Measurements from ENCODE around the gene ABCB8.

Gene ABCB8

DNA sequence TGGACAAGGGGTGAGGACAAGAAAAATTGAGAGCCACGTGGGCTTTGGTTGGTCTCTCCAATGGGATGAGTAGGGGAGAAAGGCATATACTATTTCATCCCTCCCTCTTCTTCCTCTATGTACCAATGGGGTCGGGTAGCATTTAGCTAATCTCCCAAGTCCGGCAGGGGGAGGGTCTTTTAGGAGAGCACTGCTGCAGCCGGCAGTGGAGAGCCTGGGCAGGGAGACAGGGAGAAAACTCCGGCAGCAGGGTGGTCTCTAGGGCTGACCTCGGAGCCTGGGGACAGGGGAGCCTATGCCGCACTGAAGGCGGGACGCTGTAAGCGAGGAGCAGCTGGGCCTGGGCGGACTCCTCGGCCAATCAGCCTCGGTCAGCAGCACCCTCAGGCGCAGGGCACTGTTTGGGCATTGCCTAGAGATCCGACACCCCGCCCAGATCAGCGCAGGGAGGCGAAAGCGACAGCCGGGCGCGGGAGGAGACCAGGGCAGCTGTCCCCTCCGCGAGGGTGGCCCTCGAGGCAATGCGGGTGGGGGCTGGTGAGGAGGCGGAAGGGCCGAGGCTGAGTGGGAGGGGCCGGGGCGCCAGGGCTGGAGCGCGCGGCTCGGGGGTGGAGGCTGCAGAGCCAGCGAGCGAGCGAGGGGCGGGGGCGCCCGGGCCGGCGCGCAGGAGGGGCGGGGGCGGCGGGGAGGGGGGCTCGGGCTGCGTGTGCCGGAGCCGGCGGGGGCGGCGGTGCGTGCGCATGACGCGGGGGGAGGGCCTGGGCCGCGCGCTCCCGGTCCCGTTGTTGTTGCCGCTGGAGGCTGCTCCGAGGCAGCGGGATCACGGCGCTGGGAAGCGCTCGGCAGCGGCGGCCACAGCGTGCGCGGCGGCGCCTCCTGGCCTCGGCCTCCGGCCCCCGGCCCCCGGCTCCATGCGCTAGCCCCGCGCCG is 57.7 kb downstream of the ABCB8 start, which contains the start of gene AGAP3:
Gene AGAP3 (plus strand): TSS at position 785 of the 930 bp plus-strand sequence. CDS start 267 bp downstream, outside the sequence.
- peak; percentile 88 for DNase-seq (ENCODE audit: low read depth, low spot score)

DNA sequence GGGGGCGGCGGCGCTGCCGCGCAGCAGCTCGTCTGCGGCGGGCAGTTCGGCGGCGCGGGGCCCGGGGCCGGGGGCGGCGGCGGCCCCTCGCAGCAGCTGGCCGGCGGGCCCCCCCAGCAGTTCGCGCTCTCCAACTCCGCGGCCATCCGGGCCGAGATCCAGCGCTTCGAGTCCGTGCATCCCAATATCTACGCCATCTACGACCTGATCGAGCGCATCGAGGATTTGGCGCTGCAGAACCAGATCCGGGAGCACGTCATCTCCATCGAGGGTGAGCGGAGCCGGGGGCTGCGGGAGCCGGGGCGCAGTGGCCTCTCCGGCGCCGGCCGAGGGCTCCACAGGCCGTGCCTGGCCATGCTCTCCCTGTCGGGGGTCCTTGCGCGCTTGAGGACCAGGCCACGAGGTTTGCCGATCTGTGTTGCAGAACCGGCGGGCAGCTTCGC is 58.6 kb downstream of the ABCB8 start:
- peak; percentile 64 for DNase-seq (ENCODE audit: low read depth, low spot score)

DNA sequence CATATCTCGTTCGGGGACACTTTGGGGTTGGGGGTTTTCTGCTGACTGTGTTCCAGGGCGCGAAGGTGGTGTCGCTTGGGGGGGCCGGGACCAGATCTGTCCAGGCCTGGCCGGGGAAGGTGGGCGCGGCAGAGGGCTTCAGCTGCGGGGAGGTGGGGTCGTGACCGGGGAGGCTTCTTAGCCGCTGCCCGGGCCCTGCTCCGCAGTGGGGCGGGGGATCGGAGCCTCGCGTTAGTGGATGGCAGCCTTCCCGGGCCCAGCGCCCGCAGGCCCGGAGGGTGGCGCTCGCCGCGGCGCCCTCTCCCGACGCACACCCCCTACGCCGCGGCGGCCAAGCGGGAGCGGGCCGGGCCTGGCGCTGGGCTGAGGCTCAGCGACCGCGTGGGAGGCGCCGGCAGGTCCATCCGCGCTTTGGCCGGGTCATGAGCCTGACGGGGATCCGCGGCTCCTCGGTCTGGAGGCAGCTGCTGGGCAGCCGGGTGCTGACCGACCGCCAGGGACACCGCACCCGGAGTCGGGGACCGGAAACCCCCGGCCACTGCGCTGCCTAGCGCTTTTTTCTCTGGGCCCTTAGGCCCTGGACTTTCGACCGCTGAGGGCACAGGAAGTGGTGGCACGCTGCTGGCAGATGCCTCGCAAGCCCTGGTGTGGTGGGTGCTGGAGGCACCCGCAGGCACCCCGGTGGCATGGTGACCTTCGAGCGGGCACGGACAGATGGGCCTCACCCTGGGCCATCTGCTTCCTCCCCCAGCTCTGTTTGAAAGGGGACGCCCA is 59.2 kb downstream of the ABCB8 start:
- DNase-seq (ENCODE audit: low read depth, low spot score), result peak; percentile 87

DNA sequence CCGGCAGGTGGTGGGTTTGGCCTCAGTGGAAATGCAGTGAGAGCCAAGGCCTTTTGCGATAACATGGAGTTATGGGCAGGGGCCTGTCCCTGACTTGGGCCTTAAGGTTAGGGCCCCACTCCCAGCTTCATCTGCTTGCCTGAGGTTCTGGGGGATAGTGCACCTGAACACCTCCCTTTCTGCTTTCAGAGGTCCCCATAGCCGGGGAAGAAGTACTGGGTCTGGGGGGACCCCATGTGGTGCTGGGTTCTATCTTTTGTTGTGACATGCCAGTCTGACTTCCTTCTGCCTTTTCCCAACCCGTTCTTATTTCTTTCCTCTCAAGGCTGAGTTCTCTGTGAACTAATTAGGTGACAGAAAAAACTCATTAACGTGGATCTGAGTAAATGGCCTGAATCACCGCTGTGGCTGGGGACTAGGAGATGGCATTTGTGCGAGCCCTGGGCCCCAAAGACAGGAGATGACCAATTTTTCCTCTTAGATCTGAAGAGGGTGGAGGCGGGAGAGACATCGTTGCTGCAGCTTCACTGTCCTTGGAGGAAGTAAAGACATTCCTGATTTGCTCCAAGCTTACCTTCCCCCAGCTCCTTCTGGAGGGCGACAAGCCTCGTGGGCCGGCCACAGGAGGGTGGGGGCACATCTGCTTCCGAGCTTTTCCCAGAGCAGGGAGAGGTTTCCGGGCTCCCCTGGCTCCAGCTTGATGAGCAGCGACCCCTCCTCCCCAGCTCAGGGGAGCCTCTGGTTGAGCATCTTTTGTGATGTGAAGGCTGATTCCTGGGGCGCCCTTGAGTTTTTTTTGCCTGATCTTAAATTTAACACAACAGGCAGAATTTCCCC is 60.0 kb downstream of the ABCB8 start:
- DNase-seq (ENCODE audit: low read depth, low spot score), result peak; percentile 34

DNA sequence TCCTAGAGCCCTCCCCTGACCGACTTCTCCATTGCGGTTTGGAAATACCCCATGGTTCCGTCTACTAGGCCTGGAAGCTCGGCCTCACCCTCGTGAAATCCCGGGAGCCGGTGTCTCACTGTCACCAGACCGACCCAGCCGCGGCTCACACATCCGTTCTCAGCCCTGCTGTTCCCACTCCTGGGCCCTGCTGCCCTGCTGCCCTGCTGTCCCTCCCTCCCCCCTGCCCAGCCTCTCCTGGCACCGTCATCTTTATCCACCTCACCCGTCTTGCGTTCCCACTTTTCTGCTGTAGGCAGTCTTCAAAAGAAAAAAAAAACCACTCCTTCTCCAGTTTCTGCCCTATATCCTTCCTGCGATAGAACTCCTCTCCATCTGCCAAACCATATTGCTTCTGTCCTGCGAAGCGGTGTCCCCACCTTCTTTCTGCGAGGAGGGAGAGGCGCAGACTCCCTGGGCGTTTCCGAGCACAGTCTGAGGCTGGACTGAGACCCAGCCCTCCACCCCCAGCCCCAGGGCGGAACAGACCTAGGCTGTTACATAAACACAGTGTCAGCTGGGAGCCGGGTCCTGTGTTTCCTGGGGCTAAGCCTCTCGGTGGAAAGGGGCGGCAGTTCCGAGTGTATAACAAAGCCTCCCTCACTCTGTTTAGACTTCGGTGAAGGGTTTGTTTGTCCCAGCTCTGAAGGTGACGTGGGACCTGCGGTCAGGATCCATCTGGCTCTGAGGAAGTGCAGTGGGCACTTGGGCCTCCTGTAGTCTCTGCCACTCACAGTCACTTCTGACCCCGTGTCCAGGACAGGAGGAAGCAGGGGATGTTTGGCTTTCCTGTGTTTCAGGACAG is 60.8 kb downstream of the ABCB8 start:
- DNase-seq (ENCODE audit: low read depth, low spot score), result peak; percentile 81

DNA sequence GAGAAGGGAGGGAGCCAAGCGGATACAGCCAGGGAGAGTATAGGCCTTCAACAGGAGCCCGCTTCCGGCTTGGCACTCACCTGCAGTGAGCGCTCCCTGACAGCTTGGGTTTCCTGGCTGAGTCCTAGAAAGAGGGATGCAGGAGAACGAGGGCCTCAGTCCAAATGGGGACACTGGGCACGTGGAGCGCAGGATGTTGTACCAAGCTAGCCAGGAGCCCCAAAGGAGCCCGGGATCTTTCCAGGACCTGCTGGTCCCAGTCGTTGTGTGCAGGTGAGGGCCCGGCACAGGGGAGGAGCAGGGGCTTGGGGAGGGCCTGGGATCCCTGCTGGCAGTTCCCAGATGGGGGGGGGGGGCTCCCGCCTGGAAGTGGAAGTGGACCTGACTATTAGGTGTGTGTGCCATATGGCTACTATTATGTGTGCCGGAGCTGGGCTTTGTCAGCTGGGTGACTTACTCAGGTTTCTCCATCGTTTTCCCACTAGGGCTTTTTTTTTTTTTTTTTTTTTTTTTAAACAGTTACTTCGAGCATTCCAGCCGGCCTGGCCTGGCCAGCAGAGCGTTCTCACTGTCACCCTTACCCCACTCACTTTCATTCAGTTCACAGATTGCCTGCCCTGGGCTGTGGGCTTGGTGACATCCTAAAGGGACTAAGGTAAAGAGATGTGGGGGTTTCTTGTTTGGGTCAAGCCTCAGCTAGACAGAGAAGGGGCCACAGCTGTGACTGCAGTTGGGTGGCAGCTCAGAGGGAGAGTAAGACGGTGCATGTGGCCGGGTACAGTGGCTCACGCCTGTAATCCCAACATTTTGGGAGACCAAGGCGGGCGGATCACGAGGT is 61.9 kb downstream of the ABCB8 start:
- peak; percentile 30 for DNase-seq (ENCODE audit: low read depth, low spot score)

DNA sequence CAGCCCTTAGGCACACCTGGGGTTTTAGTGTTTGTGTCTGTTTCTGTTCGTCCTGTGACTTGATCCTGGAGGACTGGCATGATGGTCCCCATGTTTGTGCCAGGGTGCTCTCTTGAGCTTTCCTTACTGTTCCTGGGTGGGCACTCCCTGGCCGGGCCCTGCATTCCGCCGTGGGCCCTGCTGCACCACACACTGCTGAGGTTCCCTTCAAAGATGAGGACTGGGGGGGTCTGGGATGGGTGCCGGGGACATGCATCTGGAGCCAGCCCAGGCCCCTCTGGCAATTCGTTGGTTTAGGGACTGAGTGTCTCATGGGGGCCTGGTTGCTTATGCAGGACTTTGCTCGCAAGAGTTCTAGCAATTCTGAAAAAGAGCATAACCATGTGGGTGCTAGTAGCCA is 62.8 kb downstream of the ABCB8 start:
- DNase-seq (ENCODE audit: low read depth, low spot score), result no peak

DNA sequence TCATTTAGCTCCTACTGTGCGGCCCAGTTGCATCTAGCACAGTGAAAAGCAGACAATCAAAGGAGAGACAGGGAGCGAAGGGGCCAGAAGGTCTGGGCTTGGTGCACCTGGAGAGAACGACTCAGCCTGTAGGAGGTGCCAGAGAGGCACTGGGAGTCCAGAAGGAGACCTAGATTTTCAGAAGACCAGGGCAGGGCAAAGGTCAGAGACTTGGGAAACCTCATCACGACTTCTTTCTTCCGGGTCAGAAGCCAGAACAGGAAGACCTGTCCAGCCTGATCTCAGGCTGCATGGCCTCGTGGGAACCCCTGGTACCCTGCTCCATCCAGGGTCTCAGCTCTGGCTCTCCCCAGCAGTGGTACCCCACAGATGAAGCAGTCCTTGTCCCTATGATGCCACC is 63.2 kb downstream of the ABCB8 start:
- no peak for DNase-seq (ENCODE audit: low read depth, low spot score)

DNA sequence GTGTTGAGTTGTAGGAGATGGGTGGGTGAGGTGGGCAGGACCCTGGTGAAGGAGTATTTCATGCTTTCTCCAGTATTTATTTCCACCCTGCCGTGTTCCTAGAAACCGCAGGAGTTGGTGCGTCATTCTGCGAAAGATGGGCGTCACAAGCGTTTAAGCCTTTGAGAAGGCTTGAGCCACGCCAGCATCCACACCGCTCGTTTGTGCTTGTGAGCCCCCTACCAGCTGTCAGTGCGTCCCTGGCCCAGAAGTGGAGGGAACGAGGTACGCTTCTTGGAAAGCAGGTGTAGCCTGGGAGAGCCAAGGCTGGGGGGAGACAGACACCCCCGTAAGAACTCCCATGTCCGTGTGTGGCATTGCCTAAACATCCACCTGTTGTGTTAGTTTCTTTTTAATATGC is 63.7 kb downstream of the ABCB8 start:
- no peak for DNase-seq (ENCODE audit: low read depth, low spot score)

DNA sequence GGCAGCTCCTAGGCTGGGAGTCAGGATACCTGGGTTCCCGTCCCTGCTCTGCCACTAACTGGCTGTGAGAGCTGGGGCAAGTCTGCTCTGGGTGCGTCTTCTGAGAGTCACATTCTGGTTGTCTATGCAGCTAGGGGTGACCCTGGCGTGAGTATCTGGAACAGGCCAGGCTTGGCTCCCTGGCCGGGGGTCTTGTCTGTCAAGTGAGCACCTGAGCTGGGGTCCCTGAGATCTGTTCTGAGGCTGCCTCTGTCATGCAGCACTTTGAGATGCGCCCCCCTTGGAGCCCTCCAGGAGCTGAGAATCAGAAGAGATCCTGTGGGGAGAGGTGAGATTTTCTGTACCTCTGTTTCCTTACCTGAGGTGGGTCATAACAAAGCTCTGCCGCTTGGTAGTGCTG is 65.5 kb downstream of the ABCB8 start:
- DNase-seq (ENCODE audit: low read depth, low spot score), result no peak

DNA sequence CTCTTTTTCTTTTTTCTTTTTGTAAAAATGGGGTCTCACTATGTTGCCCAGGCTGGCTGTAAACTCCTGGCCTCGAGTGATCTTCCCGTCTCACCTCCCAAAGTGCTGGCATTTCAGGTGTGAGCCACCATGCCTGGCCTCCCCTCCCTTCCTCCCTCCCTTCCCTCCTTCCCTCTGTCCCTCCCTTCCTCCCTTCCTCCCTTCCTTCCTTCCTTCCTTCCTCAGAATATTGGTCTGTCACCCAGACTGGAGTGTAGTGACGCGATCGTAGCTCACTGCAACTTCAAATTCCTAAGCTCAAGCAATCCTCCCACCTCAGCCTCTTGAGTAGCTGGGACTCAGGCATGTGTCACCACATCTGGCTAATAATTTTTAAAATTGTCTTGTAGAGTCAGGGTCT is 66.4 kb downstream of the ABCB8 start:
- no peak for DNase-seq (ENCODE audit: low read depth, low spot score)

DNA sequence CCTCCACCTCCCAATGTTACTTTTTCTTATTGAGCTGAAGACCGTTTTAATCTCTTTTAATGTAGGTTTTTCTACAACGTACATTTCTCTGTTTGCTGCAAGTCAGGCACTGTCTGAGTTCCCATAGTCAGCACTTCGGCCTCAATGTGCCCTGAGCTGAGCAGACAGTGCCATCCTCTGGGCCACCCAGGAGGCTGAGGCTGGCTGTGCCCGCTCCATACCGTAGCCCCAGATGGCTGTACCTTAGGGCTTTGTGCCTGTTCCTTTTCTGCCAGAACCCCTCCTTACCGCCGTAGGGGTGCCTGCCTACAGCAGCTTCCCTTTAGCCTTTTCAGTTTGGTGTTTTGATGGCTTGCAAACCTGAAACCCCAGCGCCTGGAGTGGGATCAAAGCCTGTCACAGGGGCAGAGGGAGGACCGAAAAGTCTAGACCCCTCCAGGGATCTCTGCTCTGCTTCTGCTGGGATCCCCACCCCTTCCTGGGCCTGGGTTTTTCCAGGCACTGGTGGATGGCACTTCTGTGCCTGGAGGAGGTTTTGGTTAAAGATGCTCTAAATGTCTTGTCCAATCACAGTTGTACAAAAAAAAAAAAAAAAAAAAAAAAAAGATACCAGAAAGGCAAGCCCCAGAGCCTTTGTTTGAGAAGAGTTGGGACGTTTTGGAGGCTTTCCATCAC is 67.0 kb downstream of the ABCB8 start:
- no peak for DNase-seq (ENCODE audit: low read depth, low spot score)

DNA sequence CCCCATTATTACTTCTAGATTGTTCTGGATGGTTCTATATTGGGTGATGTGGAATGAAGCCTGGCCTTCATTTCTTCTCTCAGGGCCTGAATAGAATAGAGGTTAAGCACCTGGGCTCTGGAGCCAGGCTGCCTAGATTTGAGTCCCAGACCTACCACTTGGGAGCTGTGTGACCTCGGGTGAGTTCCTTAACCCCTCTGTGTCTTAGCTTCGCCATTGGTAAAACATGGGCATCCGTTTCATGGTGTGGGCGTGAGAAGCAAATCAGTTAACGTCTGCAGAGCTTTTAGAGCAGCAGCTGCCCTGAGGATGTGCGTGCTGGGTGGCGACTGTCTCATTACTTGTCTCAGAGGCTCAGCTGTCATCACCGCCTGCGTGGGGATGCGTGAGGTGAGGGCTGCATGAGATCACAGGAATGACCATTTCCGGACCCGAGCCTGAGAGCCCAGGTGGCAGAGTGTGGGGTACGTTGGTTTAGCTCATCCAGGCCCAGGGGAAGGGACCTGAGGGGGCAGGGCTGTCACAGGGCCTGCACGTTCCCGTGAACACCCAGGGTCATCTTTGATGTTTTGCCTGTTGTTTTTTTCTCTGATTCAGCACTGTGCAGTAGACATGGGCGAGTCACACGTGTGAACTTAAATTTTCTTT is 67.7 kb downstream of the ABCB8 start:
- no peak for DNase-seq (ENCODE audit: low read depth, low spot score)
